Medulla oblongata (tissue), 1 donor: ENCODE results near the gene CHSY1.
A peak's percentile ranks its signal among the peaks of the same experiment; 100 is the strongest.

Source experiments
- DNase-seq: peaks from one replicate; pipeline ENCODE4 v3.0.0-alpha.2; 2015; ENCODE audit errors: extremely low spot score

CHSY1 gene

DNA sequence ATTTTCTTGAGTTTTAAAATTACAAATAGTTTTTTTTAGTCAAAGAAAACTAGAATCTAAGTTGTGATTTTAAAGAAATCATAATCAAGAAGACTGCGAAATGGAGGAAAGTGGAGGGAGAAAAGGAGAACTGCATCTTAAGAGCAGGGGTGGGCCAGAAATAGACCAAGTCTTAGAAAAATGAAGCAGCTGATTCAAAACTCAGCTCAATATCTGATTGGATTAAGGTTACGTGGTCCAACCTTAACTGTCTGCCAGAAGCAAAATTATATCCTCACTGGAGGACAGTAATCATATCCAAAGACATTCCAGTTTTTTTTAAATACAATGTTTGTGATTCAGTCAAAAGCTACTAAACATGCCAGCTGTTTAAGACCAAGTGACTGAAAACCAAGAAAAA lies 41.4 kb downstream of the CHSY1 start:
- no peak for DNase-seq

DNA sequence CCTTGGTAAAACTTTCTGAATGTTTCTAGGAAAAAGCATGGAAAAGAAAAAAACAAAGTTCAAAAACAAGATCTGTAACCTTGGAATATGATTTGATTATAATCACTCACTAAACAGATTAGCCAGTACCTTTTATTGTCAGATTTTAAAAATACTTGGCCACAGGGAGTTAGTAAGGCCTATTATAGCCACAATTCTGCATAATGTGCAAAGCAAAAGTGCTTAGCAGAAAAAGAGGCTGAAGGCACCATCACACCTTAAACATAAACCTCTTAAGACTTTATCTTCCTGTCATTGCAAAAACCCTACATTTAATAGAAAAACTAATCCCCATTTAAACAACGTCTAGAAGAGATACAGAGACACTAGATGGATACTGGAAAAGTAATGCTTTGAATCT lies 41.8 kb downstream of the CHSY1 start:
- no peak for DNase-seq

DNA sequence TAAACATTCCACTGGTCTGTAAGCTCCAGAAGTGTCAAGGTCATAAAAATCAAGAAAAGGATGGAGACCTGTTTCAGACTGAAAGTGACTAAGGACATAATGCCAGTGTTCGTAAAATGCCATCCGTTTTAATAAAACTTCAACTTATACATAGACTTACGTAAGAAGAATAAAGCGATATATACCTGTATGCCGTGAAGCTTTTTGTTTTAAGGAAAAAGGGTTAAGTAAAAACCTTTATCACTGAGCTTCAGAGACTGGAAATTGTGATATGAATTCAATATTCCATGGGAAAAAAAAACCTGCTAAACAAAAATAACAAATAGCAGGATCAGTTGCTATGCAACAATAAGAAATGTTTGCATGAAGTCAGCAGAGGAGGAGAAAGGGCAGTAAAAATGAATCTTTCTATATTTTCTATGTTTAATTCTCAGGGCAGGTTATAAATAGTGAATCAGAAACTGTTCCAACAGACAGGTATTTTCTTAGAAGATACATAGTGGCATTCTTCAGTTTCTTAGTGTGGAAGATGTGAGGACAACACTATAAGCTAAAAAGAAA lies 42.5 kb downstream of the CHSY1 start:
- DNase-seq = no peak

DNA sequence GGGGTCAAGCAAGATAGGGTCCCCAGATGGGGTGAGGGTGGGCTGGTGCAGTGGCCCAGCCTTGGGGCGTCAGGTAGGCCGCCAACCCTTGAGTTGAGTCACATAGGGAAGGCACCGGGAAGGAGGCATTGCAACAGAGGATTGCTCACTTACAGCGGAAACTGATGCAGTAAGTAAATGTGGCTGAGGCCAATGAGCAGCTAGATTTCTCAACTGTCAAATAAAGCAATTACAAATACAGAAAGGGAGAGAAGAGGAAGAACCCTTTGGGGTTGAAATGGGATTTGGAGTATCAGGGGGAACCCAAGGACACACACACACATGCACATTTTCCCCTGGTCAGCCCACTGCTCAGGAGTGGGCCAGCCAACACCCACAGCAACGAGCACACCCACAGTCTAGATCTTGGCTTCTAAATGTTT lies 44.0 kb downstream of the CHSY1 start:
- DNase-seq = peak; percentile 57

DNA sequence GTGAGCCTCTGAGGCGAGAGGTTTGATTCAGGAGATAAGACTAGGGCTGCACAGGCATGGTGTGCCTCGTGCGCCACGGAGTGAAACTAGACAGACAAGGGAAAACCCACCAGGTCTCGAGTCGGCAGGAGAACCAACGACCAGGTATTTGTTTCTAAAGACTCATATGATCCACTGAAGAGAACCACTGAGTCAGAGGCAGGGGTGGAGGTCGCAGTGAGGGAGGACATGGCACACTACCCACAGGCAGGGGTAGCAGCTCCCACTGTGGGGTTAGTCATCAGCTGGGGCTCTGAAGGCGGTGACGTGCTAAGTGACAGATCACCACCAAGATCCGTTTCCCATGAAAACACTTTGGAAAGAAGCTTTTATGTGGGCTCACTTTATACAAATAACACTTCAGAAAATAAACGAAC lies 45.7 kb downstream of the CHSY1 start:
- no peak for DNase-seq

DNA sequence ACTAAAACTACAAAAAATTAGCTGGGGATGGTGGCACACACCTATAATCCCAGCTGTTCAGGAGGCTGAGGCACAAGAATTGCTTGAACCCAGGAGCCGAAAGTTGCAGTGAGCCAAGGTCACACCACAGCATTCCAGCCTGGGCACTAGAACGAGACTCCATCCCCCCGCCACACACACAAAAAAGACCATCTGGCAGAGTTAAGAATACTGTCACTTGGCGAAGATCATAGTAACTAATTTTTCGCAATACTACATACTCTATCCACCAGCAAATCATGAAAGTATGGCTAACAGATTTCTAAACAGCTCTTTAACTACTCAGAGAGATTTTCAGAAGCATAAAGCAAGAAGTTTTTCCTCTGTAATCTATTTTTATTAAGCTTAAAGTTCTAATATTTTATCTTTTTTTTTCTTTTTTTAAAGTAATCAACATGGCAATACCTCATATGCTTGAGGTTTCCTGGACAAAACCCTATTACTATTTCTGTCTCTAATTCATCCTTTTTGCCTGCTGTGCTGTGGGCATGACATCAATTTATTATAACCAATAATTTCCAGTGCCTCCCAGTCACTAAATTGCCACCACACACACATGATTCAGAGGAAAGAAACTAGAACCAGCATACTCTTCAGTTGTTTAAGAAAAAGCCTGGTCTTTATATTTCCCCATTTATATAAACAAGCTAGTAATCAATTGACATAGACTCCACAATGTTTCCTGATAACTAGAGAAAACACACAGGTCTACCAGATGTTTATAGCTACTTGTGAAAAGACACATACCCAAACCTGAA lies 46.9 kb downstream of the CHSY1 start:
- no peak for DNase-seq

DNA sequence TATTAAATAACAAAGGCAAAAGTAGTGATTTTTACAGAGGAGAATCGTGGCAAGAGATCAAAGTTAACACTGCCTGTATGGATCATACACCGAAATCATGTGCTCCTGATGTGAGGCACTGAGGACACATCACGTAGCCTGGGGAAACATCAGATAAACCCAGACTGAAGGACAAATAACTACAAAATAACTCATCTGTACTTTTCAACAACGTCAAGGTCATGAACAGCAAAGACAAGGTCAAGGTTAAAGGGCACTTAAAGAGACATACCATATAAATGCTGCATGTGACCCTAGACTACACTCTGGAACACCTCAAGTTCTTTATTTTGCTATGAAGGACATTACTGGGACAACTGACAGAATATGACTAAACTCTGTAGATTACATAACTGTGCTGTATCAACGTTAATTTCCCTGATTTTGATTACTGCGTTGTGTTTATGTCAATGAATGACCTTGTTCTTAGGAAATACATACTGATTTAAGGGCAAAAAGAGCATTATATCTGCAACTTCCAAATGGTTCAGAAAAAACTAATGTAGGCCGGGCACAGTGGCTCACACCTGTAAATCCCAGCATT lies 48.1 kb downstream of the CHSY1 start:
- DNase-seq = no peak

DNA sequence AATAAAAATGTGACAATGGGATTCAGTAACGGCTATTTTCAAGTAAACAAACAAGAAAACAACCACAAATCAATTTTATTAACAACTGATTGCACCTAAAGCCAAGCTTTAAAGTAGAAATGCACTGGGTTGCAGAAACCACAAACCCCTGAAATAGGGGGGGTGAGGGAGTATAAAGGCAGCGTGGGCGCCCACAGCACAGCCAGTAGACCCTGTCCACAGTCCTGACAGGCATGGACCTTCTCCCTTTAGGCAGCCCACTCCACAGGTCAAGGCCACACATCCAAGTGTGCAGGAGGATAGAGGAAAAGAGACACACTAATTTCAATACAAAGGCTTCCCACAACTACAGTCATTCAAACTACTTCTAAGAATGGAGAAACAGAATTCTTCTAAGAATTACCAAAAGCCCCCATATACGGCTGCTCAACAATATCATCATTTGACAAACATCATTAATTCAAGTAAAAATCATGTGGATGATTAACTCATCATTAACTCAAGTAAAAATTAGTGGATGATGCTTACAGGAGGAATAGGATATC lies 48.7 kb downstream of the CHSY1 start:
- no peak for DNase-seq

DNA sequence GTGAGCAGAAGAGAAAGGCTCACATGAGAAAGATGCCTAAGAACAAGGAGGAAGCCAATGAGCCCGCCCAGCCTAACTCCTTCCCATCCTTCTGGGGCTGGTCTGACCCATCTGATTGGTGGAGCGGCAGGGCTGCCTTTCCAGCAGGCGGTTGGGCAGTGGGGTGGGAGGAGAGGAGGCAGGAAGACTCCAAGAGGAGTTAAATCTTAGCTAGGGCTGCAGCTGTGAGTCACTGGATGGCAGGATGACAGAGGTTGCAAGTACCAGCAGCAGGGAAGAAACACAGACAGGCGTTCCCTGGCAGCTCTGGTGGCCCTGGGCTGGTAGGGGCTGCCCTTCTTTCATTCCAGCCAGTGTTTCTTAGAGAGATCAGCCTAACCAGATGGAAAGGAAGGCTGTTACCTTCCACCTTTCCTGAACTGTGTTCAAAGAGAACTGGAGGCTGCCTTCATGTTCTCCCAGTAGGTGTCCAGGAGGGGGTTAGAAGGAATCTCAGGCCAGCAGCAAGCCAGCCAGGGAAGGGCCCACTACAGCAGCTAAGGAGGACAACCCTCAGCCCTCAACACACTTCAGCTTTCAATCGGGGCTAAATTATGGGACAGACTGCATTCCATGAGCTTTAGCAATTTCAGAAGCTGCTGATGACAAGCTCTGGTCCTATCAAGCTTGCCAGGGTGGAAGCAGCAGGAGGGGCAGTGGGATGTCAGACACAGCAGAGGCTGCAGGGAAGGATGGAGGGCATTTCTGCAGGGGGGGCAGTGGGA lies 50.3 kb downstream of the CHSY1 start:
- DNase-seq = peak; percentile 76

DNA sequence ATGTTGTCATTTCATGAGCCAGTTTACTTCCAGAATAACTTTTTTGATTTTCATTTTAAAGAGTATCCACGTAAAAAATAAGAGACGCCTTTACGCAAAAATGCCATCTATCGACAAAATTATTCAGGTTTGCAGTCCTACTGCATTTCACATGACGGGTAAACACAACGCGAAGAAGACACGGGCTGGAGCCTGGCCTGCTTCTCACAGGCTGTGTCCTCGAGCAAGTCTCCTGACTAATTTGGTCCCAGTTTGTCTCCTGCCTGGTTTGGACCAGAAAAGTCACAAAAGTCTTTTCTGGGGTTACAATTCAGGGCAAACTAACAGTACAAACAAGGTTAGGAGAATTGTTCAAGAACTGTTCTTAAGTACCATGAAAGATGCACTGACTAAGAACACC lies 51.7 kb downstream of the CHSY1 start:
- no peak for DNase-seq

DNA sequence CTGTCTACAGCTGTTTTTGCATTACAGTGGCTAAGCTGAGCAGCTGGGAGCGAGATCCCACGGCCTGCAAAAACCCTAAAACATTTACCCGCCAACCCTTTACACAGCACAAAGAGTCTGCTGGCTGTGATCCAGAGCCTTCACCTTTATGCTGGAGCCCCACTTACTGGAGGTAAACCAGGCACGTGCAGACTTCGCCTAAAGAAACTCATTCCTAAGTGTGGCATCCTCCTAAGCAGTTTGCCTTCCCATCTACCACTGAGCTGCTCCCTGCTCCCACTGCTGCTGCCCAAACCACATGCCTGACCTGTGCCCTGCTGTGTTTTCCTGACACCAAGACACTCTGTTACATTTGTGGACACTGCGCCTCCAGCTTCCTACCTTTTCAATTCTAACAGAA lies 53.0 kb downstream of the CHSY1 start:
- no peak for DNase-seq

DNA sequence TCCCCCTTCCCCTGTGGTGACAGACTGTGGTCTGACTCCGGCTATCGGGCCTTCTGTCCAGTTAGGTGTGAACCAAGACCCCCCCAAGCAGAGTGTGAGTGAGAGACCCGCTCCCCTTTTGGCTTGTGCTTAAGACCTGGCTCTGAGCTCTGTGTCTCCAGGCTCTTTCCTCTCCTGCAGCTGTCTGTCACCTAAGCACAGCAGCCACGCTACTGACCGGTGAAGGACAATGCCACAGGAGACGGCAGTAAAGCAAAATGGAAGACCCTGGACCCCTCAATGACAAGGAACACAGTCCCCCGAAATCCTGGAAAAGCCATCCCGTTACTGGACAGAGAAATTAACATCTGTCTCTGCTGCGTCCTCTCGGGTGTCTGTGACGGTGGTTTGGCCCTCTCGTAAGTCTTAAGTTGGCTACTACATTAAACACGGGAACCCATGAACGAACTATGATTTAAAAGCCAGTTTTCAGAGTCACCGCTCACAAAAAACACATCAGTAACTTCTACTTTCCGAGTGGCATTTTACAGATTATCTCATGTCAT lies 53.7 kb downstream of the CHSY1 start:
- DNase-seq = no peak

DNA sequence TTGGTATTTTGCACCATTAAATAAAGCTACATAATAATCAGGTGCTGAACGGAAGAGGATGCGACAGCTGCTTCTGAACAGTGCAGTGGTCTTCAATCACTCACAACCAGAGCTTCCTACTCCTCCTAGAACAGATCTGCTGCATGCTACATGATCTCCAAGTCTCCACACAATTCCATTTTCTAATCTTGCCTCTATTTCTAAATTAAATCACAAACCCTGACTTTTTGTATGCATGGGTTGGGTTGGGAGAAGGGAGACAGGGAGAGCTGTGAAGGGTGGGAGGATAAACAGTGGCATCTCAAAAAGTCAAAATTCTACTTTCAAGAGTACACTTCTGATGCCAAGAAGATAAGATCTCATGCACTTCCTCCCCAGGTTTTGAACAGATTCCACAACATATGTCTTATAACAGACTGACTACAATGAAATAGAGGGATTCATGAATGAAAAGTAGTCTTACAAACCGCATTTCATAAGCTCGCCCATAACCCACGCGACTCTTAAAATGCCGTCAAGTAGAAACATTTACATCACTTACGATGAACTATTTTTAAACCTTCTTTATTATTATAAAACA lies 57.2 kb downstream of the CHSY1 start:
- no peak for DNase-seq

DNA sequence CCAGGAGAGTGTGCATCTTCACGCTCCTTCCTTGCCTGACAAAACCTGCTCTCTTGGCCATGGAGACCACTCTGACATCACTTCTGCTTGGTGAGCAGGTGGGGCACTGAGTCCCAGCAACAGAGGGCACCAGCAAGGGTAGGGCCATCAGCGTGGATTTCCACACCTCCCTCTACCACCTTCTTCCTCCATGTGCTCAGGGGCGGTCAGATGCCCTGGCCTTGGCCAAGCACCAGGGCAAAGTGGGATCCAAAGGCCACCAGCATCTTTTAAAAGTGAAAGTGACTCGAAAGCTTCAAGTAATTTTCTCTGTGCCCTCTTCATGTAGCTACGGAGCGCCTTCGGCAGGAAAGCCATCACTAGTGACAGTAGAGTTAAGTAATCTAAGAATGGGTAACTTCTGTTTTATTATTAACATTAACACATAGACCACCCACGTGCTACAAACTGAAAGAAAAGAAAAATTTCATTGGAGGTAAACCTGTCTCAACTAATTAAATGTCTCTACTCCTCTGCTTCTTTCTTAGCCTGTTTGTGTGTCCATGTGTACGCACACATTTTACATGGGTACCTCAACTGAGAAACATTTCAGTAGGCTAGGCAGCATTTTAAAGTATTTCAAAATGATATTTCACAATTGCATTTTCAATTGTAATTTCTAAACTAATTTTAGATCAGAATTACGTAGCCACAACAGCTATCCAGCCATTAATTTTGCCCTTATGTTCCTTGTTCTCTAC lies 57.9 kb downstream of the CHSY1 start:
- DNase-seq = no peak

DNA sequence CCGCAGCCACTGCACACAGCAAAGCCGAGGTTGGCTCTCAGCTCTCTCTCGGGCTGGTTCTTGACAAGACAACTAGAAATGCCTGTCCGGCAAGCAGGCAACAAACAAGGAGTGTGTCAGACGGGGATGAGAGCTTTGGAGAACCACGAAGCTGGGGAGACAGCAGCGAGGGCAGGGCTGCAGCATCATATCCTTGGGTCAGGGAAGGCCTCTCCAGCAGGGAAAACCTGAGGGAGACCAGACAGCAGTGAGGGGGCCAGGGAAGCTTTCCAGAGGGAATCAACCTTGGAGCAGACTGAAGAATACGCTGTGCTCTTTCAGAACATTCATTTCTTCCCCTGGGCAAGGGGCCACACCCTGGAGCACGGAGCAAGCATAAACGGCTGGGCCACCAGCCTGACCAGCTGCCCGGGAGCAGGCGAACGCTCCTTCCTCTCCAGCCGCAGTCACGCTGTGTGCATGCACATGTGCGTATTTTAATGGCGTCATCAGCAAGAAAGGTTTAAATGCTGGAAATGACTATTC lies 58.7 kb downstream of the CHSY1 start:
- peak; percentile 37 for DNase-seq

DNA sequence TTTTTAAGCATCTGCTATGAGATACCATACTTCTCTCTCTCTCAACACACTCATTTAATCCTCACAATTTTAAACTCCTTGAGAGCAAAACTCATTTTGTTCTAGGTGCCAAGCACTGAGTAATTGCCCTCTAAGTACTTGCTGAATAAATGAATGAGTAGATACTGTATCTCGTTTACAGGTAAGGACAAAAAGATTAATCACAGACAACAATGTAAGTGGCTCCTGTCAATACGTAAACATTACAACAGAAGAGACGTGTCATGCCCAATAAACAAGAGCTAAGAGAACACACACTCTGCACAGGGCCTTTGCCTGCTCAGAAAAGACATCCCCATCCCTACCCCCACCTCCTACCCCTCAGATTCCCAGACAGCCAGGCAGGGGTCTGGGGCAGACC lies 59.8 kb downstream of the CHSY1 start:
- DNase-seq = no peak

DNA sequence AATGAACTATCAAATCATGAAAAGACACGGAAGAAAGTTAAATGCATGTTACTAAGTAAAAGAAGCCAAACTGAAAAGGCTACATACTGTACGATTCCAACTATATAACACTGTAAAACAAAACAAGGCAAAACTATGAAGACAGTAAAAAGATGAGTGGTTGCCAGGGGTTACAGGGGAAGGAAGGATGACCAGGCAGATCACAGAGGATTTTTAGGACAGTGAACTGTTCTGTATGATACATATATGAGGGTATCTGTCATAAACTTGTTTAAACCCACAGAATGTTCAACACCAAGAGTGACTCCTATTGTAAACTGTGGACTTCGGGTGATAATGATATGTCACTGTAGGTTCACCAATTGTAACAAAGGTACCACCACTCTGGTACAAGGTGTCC lies 60.6 kb downstream of the CHSY1 start:
- no peak for DNase-seq

DNA sequence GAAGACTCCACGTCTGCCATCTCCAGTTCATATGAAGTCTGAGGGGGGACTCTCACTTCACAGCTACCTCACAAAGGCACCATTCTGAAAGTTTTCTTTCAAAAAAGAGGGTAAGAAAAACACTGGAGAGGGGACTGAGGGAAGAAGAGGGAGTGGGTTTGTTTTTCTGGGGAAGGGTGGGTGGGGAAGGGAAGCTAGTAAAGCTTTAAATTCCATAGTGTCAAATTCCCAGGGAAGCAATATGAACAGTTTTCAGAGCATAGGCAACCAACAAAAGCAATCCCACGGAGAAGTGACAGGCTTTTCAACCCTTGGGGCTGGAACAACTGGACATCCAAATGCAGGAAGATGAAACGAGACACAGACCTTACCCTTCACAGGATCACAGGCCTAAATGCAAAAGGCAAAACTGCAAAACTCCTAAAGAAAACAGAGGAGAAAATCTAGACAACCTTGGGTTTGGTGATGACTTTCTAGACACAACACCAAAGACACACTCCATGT lies 61.7 kb downstream of the CHSY1 start:
- no peak for DNase-seq

DNA sequence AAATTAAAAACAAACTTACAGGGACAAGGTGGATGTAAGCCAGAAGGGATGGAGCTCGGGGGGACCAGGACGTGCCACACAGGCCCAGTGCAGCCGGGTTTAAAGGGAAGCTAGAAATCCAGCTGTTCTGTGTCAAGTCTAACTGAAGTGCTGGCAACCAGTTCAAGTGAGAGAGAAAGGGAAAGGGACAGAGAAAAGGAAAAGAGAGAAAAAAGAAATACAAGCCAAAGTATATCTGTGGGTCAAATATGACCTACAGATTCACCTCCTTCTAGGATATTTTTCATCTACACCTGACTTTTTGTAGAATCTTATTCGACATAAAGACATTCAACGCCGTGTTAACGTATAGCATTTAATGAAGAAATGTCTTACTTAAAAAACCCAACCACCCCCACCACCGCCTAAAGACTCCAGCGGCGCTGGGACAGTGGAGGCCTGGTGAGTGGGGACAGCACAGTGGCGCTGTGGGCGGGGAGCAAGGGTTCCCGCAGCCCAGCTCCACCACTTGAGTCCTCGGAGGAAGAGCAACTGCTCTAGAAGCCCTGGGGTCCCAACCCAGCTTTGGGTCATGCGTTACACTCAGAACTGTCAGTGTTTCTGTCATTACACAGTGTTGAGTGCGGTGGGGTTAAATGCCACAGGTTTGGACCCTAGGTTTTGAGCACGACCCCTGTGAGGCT lies 62.3 kb downstream of the CHSY1 start:
- no peak for DNase-seq
